ENCODE data around the gene ADAM8.

Gene ADAM8

GRCh38 chr10:133277277-133277992, 767 bp upstream of the ADAM8 start:
- no peak for DNase-seq (ENCODE audit: low read depth in 1 of 2, low spot score in 1 of 2)
- Histone ChIP-seq H3K4me3 (replicated peaks; ENCODE audit: insufficient read depth, low read length) (no peak overlapping the region), H3K27me3 (ENCODE audit: insufficient read depth, poor library complexity, severe bottlenecking) (no peaks in the 10 kb centered on the region), H3K27ac (replicated peaks) (peak overlapping the region; percentile 90)
- TF ChIP-seq SPI1 (IDR thresholded peaks at IDR 0.05; ENCODE audit: borderline replicate concordance, low read depth) (no peak), POLR2AphosphoS5 (IDR thresholded peaks at IDR 0.05; ENCODE audit: low read depth) (no peak), CTCF (IDR thresholded peaks at IDR 0.05; ENCODE audit: insufficient read depth, low read length) (no peak)

- no peak overlapping the region for H3K4me3 ChIP-seq (replicated peaks; ENCODE audit: insufficient read depth, low read length)
- TF ChIP-seq REST (IDR thresholded peaks at IDR 0.05; ENCODE audit: insufficient replicate concordance, low read depth) (no peak), GABPA (IDR thresholded peaks at IDR 0.05; ENCODE audit: low read depth) (no peak), SPI1 (IDR thresholded peaks at IDR 0.05; ENCODE audit: borderline replicate concordance, low read depth) (no peak), POLR2AphosphoS5 (IDR thresholded peaks at IDR 0.05; ENCODE audit: low read depth) (no peak), CTCF (IDR thresholded peaks at IDR 0.05; ENCODE audit: insufficient read depth, low read length) (no peak)
- peak overlapping the region; percentile 92 for H3K27ac ChIP-seq (replicated peaks)
These were observed 601 bp downstream of the ADAM8 start for GRCh38 chr10:133276100-133276434.

GRCh38 chr10:133275684-133276092, 980 bp downstream of the ADAM8 start:
- H3K27me3 ChIP-seq (ENCODE audit: insufficient read depth, poor library complexity, severe bottlenecking): no peaks in the 10 kb centered on the region
- H3K27ac ChIP-seq (replicated peaks): peak overlapping the region; percentile 92
- TF ChIP-seq SPI1 (IDR thresholded peaks at IDR 0.05; ENCODE audit: borderline replicate concordance, low read depth) (no peak), GABPA (IDR thresholded peaks at IDR 0.05; ENCODE audit: low read depth) (no peak), REST (IDR thresholded peaks at IDR 0.05; ENCODE audit: insufficient replicate concordance, low read depth) (no peak), POLR2AphosphoS5 (IDR thresholded peaks at IDR 0.05; ENCODE audit: low read depth) (no peak), CTCF (IDR thresholded peaks at IDR 0.05; ENCODE audit: insufficient read depth, low read length) (no peak)
- peak in 1 of 2 experiments; percentile 42 for DNase-seq (ENCODE audit: low read depth in 1 of 2, low spot score in 1 of 2)
- H3K4me3 ChIP-seq (replicated peaks; ENCODE audit: insufficient read depth, low read length): peak overlapping the region; percentile 19

More at GRCh38 chr10:133276100-133276434, 601 bp downstream of the ADAM8 start:
- DNase-seq (ENCODE audit: low read depth in 1 of 2, low spot score in 1 of 2): no peak
- no peaks in the 10 kb centered on the region for H3K27me3 ChIP-seq (ENCODE audit: insufficient read depth, poor library complexity, severe bottlenecking)

Measured in HL-60 (cell line).